Activated CD4-positive, alpha-beta T cell treated with anti-CD3 and anti-CD28 coated beads, Interleukin-2, amount 50 U/mL, for 1 hour (primary cell): ENCODE measurements around the gene ZNF831.

Experiments
- DNase-seq: peaks from one replicate; pipeline ENCODE4 v3.0.0-alpha.2; 2020

Gene ZNF831

DNA sequence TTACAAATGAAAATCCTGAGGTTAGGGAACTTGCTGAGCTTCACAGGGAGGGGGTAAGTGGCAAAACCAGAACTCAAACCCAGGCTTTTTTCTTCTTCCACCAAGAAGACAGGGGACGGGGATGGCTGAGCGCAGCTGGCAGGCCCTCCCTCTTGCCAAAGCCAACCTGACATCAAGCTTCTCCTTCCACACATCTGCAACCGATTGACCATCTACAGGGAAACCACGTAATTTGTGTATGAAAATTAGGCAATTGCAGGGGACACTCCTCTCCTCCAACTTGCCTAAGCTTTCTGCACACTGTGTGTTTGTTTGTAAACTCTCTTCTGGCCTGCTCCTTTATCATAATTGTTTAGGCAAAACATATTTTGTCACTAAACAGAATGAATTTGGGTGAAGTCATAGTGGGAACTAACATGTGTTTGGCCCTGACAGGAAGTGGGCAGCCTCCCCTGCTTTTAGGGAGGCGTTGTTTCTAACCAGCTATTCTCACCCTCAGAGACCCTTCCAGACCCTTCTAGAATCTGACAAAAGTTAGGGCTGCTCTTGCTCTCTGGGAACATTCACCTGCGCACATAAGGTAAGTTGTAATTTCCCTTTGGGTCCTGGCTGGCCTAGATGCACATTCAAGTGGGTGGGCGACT lies 18.9 kb downstream of the ZNF831 start:
- DNase-seq = no peak

DNA sequence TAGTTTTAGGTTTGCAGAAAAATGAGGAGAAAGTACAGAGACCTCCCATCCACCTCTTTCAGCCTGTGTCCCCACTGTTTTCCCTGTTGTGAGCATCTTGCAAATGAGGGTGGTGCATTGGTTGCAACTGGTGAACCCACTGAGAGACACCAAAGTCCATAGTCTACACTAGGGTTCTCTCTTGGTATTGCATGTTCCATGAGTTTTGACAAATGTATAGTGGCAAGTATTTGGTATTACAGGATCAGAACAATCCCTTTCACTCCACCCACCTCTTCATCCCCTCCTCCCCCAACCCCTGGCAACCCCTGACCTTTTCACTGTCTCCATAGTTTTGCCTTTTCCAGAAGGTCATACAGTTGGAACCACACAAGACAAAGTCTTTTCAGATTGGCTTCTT lies 20.1 kb downstream of the ZNF831 start:
- DNase-seq = no peak

DNA sequence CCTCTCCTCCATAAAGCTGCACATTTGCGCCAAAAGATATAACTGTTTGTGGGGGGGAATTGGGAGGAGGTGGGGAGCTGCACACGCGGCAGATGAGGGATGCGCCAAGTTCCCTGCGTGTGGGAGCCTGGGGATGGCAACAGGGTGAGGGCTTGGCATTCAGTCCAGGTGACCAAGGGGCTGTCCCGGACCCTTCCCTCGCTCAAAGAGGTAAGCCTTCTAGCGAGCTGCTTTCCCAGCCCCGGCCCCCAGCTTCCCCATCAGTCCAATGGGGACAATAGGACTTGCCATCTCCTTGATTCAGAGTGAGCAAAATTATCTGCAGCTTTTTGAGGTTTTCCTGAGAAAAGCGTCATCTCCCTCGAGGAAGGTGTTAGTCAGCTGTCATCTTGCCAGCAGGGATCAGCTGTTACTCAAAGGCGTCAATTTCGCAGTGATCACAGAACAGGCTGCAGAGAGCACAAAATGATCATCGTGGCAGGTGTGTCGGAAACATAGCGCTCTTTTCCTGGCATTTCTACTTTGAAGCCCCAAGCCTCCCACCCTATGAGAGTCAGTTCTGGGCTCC lies 21.3 kb downstream of the ZNF831 start:
- DNase-seq = no peak

DNA sequence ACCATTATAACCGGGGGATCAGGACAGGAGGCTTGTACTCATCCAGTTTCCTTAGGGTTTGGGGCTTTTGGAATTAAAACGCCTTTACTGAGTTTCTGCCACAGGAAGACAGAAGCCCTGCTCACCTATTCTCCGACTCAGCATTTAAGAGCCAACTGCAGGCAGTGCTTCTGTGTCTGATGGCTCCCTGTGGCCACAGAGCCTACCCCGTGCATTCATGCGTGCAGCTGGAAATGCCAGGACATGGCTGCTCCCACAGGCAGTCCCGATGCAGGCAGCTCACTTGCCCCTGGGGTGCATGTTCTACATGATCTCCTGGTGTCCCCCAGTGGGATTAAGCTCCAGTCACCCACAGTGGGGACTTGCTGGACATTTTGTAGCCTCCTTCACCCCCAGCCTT lies 22.2 kb downstream of the ZNF831 start:
- no peak for DNase-seq

DNA sequence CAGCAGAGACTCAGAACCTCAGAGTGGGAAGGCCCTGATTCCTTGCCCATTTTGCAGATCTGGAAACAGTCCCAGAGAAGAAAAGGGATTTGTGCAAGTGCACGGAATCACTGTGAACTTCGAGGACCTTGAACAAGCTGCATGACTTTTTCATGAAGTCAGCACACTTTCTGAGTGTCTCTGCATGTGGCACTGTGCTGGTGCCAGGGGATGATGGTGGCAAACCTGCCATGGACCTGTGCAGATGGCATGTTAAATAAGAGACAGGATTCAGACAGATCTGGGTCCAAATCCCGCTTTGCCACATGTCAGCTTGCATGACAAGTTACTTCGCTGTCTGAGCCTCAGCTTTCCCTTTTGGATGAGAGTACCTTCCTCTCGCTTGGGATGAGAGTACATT lies 26.8 kb downstream of the ZNF831 start:
- no peak for DNase-seq

DNA sequence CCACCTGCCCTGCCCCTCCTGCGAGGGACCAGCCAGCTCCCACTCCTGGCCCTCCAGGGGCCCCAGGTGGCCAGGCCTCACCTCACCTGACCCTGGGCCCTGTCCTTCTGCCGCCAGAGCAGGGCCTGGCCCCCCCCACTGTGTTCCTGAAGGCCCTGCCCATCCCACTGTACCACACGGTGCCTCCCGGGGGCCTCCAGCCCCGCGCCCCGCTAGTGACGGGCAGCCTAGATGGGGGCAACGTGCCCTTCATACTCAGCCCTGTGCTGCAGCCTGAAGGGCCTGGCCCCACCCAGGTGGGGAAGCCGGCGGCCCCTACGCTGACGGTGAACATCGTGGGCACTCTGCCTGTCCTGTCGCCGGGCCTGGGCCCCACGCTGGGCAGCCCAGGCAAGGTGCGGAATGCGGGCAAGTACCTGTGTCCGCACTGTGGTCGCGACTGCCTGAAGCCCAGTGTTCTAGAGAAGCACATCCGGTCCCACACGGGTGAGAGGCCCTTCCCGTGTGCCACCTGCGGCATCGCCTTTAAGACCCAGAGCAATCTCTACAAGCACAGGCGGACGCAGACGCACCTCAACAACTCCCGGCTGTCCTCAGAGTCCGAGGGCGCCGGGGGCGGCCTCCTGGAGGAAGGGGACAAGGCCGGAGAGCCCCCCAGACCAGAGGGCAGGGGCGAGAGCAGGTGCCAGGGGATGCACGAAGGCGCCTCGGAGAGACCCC lies 27.6 kb downstream of the ZNF831 start:
- DNase-seq = no peak

DNA sequence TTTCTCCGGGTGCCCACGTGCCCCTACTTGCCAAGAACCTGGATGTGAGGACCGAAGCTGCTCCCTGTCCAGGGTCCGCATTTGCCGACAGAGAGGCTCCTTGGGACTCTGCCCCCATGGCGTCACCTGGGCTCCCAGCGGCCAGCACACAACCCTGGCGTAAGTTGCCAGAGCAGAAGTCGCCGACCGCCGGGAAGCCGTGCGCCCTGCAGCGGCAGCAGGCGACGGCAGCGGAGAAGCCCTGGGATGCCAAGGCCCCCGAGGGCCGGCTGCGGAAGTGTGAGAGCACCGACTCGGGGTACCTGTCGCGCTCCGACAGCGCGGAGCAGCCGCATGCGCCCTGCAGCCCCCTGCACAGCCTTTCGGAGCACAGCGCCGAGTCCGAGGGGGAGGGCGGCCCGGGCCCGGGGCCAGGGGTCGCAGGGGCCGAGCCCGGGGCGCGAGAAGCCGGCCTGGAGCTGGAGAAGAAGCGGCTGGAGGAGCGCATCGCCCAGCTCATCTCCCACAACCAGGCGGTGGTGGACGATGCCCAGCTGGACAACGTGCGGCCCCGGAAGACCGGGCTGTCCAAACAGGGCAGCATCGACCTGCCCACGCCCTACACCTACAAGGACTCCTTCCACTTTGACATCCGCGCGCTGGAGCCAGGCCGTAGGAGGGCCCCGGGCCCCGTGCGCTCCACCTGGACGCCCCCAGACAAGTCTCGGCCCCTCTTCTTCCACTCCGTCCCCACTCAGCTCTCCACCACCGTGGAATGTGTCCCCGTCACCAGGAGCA lies 28.3 kb downstream of the ZNF831 start:
- no peak for DNase-seq

DNA sequence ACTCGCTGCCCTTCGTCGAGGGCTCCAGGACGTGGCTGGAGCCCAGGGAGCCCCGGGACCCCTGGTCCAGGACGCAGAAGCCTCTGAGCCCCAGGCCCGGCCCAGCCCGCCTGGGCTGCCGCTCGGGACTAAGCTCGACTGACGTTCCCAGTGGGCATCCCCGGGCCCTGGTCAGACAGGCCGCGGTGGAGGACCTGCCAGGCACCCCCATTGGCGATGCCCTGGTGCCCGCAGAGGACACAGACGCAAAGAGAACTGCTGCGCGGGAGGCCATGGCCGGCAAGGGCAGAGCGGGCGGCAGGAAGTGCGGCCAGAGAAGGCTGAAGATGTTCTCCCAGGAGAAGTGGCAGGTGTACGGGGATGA lies 28.9 kb downstream of the ZNF831 start:
- DNase-seq = no peak

DNA sequence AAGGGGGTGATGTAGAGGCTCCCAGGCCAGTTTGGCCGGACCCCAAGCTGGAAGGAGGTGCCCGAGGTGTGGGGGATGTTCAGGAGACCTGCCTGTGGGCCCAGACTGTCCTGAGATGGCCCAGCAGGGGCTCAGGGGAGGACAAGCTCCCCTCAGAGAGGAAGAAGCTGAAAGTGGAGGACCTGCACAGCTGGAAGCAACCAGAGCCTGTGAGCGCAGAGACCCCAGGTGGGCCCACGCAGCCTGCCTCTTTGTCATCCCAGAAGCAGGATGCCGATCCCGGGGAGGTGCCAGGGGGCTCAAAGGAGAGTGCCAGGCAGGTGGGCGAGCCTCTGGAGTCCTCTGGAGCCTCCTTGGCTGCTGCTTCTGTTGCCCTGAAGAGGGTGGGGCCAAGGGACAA lies 29.7 kb downstream of the ZNF831 start:
- no peak for DNase-seq

DNA sequence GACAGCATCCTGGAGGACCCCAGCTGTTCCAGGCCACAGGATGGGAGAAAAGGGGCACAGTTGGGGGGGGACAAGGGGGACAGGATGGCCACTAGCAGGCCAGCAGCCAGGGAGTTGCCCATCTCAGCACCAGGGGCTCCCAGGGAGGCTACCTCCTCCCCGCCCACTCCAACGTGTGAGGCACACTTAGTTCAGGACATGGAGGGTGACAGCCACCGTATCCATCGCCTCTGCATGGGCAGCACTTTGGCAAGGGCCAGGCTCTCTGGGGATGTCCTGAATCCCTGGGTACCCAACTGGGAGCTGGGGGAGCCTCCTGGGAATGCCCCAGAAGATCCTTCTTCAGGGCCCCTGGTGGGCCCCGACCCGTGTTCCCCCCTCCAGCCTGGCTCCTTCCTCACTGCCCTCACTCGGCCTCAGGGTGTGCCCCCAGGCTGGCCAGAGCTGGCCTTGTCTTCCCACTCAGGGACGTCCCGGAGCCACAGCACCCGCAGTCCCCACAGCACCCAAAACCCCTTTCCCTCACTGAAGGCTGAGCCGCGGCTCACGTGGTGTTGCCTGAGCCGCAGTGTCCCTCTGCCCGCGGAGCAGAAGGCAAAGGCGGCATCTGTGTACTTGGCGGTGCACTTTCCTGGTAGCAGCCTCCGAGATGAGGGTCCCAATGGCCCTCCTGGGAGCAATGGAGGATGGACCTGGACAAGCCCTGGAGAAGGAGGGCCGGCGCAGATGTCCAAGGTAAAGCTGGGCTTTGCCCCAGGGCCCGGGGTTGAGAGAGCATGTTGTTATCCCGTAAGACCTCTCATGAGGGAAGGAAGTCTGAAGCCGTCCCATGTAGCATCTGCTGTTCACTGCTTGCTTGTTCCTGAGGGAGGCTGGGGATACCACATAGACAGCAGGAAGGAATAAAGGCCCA lies 30.7 kb downstream of the ZNF831 start:
- no peak for DNase-seq

DNA sequence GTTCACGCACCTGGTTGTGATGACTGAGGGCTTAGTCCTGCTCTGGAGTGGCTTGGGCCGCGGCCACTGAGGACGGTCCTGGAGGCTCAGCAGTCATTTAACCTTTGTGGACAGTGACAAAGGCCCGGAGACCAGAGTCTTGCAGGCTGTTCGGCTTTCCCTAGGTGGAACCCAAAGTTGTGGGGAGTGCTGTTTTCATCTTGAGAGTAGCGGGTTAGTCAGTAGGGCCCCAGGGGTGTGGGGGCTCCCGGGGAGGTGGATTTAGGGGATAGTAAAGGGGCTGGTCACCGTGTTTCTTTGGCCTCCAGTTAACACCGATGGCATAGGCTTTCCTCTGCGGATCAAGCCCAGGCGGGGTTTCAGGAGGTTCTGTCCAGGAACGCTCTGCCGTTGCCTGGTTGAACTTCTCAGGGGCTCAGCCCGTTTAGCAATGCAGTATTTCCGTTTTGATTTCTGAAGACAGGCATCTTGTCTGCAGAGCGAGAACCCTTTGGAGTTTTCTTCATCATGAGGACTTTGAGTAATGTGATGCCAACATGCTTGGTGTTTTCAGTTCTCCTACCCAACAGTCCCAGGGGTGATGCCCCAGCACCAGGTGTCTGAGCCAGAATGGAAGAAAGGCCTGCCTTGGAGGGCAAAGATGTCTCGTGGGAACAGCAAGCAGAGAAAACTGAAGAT lies 31.8 kb downstream of the ZNF831 start:
- no peak for DNase-seq

DNA sequence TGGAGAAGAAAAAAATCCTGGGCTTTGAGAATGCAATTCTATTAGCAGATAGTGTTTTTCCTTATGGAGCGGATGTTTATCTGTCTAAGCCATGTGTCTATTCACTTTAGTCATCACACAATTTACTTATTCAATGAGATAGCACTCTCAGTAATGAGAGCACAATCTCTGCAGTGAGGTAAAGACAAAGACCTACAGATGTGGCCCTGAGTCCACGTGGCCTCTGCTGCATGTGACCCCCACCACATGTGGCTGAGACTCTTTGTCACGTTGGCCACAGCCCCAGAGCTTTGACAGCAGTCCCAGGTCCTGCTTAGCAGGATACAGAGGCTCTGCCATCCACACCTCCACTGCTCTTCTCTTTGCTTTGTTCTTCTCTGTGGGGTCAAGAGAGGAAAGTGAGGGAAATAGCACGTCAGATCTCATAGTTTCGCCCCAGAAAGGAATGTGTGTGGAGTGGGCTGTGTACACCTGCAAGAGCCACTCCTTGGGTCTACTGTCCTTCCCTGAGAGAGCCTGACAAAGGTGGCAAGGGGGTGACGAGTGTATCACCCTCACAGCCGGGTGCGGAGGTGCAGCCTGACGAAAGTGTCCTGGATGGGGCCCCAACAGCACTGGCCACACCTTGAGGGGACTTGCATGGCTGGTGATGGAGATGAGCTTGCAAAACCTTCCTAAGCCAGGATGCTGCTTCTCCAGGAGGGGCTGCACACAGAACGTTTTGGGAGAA lies 40.7 kb downstream of the ZNF831 start:
- DNase-seq = no peak

DNA sequence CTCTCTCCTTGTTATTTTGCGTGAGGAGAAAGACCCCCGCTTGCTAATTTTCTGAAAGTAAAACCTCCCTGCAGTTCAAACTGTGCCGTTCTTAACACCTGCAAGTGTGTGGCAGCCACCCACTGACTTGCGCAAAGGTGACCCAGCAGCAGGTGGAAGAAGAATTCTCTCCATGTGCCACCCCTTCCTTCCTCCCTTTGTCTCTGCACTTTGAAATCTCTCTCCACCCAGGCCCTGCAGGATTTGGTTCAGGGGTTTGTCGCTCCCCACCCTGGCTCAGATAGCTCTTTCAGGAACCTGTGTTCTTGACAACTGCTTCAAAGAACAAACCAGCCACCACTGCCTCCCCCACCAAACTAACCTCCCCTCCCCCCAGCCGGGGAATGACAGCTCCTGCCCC lies 41.4 kb downstream of the ZNF831 start:
- DNase-seq = no peak

DNA sequence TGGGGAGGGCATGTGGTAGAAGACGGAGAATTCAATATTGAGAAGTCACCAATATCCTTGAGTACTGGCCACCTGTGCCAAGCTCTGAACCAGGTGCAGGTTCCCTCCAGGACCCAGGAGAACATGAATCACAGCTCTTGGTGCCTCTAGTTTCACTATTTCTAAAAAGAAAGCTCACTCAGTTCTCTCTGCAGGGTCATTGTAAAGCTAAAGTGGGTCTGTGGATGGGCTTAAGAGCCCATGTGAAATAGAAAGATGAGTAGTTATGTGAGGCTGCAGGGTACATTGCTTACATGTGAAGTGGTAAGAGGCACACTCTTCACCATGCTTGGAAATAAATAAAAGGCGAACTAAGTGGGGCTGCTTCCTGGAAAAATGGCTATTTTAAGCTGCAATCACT lies 43.6 kb downstream of the ZNF831 start:
- no peak for DNase-seq

DNA sequence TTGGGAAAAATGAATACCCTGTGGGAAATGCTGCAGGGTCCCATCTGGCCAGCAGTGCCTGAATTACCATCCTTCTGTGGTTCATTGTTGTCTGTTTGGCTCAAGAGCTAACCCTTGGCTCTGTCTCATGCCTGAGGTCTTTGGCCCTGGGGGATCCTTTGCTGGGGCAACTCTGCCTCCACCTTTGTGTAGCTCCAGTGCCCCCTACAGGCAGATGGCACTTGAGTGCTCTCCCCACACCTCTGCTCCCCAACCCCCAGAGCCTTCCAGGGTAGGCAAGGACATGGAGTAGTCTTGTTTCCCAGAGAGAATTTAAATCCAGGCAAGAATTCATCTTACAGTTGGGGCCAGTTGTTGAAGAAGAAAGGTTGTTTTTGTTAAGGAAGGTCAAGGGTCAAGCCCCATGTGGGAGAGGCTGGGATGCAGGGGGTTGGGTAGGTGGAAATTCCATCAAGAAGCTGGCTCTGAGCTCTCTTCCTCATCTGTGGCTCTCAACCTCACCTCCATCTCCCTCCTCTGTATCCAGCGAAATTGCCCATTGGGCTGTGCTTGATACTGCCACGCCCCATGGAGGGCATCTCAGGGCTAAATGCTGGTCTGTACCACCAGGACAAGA lies 44.2 kb downstream of the ZNF831 start:
- peak; percentile 84 for DNase-seq

DNA sequence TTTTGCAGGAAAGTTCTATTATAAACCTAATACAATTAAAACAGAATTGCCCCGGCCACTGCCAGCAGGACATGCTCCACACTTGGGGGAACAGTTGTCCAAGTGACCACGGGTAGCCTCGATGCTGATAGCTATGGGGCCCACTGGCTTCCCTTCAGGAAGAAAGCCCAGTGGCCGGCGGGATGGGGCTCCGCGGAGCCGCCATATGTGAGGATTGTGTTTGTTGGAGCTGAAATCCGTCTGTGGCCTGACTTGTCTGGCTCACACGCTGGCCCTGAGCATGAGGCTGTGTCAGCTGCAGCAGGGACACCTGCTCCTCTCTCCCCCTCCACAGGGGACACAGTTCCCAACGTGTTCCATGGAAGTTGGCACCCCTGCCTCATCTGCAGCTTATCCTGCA lies 46.6 kb downstream of the ZNF831 start:
- no peak for DNase-seq

DNA sequence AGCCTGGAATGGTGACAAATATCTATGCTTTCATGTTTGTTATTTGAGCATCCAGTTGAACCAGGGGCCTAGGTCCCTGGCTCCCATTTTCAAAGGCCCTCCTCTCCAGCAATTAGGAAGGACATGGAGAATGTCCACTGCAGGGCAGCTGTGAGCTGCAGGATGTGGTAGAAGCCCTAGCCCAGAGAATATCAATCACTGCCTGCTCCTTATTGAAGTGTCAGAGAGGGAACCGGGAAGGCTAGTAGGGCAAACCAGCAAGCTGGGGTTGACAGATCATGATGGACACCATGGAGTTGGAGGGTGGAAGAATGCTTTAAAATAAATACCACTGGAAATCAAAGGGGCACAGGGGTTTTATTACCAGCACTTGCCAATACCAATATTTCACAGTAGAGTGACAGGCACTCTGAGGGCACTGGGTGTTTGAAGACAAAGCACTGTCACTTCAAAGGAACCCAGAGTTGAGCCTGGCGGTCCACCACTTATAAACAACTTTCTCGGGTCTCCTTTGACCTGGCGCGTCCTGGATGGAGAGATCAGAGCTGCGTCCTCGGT lies 47.7 kb downstream of the ZNF831 start:
- DNase-seq = no peak

DNA sequence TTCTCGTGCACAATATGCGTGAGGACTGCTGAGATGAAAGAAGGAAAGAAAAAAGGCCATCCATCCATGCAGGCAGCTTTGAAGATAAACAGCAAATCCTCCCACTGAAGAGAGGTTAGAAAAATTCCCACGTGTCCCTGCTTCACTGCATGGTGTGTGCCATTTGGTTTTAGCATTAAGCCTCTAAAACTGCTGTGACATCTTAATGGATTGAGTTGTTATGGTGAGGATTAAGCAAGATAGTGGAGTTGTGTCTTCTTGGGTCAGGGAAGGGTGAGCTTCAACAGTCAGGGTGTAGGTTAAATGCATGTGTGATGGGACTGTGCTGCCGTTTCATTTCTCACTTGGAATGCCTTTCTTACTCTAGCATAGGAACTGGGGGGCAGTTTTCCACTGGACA lies 50.5 kb downstream of the ZNF831 start:
- no peak for DNase-seq

DNA sequence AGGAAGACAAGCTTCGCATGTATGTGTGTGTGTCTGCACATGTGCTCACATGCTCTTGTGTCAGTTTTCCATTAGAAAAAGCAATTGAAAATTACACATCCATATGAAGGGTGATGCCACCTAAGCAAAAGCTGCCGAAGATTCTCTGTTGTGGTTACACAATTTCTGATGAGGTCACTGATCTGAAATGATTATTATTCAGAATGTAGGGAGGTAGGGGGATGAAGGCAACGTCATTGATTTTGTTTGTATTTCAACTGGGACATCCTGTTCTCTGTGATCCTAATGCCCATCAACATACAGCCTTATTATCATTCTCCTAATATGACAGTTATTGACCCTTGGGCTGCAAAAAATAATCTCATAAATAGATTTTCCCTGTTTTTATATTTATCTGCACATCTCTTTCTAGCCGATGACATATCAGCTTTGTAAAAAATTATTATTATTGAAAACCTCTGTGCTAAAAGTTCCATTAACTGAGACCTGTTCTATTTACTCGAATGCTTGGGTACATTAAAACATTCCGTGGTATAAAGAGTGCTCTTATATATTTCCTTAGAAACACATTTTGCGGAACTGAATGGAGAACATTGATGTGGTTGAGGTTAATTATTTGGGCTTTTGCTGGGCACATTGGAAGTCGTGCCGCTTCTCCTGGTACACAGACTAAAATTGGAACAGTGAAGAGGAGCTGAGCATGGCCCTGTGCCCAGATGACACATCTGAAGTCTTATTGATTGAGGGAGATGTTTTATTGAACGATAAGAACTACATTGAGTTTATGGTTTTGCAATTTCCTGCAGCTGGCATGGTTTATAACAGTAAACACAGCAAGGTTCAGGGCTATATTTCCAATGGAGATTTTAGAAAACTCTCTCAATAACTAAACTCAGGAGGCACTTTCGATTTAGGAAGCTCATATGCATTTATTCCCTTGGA lies 51.3 kb downstream of the ZNF831 start:
- no peak for DNase-seq

DNA sequence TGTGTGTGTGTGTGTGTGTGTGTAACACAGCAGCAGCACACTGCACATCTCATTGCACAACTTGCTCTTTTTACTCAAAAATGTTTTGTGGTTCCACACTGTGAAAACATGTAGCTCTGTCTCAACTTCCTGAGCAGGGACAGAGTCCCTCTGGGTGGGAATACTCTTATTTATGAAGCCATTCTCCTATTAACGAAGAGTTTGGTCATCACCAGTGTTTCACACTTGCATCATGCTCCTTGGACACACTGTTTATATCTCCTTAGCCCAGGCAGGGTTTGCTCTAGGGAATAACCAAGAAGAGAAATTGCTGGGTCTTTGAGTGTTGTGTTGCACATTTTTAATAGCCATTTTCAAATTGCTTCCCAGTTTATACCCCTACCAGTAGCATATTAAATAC lies 53.6 kb downstream of the ZNF831 start:
- no peak for DNase-seq
